SU-DHL-6 (cell line): ENCODE data around the gene WAS.

Experiments
- EZH2phosphoT487 ChIP-seq: fragments of 200-600 bp; sonication (generic), shearing (Covaris generic); conservative IDR thresholded peaks from 2 replicates; pipeline ENCODE4 v1.6.1; 2018; ENCODE audit warnings: mild to moderate bottlenecking, antibody characterized with exemption, low read length, moderate library complexity, mixed read lengths
- TF ChIP-seq, protein P1 (sequence below): fragments of 200-600 bp; sonication (generic); IDR thresholded peaks from one replicate; pipeline ENCODE4 v1.5.1; 2017; ENCODE audit warnings: antibody characterized with exemption, mild to moderate bottlenecking, low read length, moderate library complexity; ENCODE audit not compliant: insufficient read depth, poor library complexity, severe bottlenecking

DNA sequence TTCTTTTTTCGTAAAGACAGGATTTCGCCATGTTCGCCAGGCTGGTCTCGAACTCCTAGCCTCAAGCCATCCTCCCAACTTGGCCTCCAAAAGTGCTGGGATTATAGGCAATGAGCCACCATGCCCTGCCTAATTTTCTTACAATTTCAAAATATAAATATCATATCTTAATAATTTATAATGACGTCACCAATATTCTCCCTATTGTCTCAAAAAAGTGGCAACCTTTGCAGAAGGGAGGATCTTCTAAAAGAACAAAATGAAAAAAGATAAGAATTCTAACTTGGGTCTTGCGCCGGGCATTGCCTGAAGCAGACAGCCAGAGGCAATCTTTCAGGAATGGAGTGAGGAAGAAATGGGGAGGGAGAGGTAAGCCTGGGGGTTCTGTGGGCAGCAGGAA lies 37.9 kb upstream of the WAS start:
- TF ChIP-seq, protein P1, sequence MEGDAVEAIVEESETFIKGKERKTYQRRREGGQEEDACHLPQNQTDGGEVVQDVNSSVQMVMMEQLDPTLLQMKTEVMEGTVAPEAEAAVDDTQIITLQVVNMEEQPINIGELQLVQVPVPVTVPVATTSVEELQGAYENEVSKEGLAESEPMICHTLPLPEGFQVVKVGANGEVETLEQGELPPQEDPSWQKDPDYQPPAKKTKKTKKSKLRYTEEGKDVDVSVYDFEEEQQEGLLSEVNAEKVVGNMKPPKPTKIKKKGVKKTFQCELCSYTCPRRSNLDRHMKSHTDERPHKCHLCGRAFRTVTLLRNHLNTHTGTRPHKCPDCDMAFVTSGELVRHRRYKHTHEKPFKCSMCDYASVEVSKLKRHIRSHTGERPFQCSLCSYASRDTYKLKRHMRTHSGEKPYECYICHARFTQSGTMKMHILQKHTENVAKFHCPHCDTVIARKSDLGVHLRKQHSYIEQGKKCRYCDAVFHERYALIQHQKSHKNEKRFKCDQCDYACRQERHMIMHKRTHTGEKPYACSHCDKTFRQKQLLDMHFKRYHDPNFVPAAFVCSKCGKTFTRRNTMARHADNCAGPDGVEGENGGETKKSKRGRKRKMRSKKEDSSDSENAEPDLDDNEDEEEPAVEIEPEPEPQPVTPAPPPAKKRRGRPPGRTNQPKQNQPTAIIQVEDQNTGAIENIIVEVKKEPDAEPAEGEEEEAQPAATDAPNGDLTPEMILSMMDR: no peak
- TF ChIP-seq EZH2phosphoT487: no peak
